GM12878 (cell line): Measurements from ENCODE around the gene NFIX. TPM values are rescaled to one million over a fixed set of nuclear protein-coding genes. Genes with fewer than 3 reads are reported as not detected.

Source experiments
- ATAC-seq: fragments of 200-7000 bp; cut with Tn5 transposase; 3 replicates; pipeline ENCODE4 v1.9.1; 2020; ENCODE audit warnings: mild to moderate bottlenecking, moderate library complexity
- BruUV-seq: library from RNA; stranded (reverse); fragments of 400-500 nt; replicated peaks from 2 replicates; lab custom pipeline; 2021; lab: Mats Ljungman, UMichigan
- CTCF ChIA-PET: fragments of 300-600 bp; sonication (Branson Sonifier 250); formaldehyde crosslinking; extraction: SDS; loops from one replicate; lab custom pipeline; 2021; ENCODE audit warnings: inconsistent platforms; lab: Yijun Ruan, JAX
- POLR2A ChIA-PET: fragments of 350-600 bp; formaldehyde crosslinking; extraction: SDS; loops from one replicate; lab custom pipeline; 2021; ENCODE audit warnings: inconsistent platforms; lab: Charles Lee
- RAD21 ChIA-PET: fragments of 300-600 bp; sonication (Branson Sonifier 250); formaldehyde crosslinking; loops from one replicate; lab custom pipeline; 2023; ENCODE audit warnings: antibody characterized with exemption; ENCODE audit not compliant: unreplicated experiment; lab: Charles Lee
- SMC1A ChIA-PET: fragments of 300-600 bp; sonication (Branson Sonifier 250); formaldehyde crosslinking; loops from one replicate; lab custom pipeline; 2023; ENCODE audit not compliant: unreplicated experiment, uncharacterized antibody; lab: Charles Lee
- DNase-seq: peaks from one replicate; pipeline ENCODE4 v3.0.0-alpha.2; 2011; ENCODE audit warnings: low read depth, low spot score
- FAIRE-seq: peaks from 3 replicates; lab custom pipeline; 2011; peaks lifted over from hg19 to GRCh38; lab: Jason Lieb, UNC
- H2AFZ ChIP-seq: 2 replicates; pipeline ENCODE4 v1.6.0; 2011; ENCODE audit warnings: low read depth, low read length, control low read depth; ENCODE audit not compliant: control insufficient read depth
- H3K27ac ChIP-seq: 2 replicates; pipeline ENCODE4 v1.5.1; 2011; ENCODE audit warnings: control low read depth; ENCODE audit not compliant: control insufficient read depth, insufficient read depth
- H3K27me3 ChIP-seq, 2 experiments: replicated peaks in 1 of 2; 2 replicates each; pipeline versions ENCODE4 v1.6.0 to v1.6.1; 2011; ENCODE audit warnings: low read length in 1 of 2; ENCODE audit not compliant: control insufficient read depth in 2 of 2, insufficient read depth in 2 of 2
- H3K36me3 ChIP-seq, 2 experiments: 2 replicates each; pipeline ENCODE4 v1.5.1; 2011; ENCODE audit warnings: low read length in 1 of 2; ENCODE audit not compliant: control insufficient read depth in 2 of 2, insufficient read depth in 2 of 2
- H3K4me1 ChIP-seq: 2 replicates; pipeline ENCODE4 v1.6.1; 2011; ENCODE audit warnings: mild to moderate bottlenecking, low read length, moderate library complexity, mixed read lengths; ENCODE audit not compliant: control insufficient read depth, insufficient read depth
- H3K4me2 ChIP-seq: 2 replicates; pipeline ENCODE4 v1.6.0; 2011; ENCODE audit warnings: control low read depth; ENCODE audit not compliant: control insufficient read depth, insufficient read depth
- H3K4me3 ChIP-seq: fragments of 200-600 bp; sonication (generic); 2 replicates; pipeline ENCODE4 v1.5.1; 2016
- H3K79me2 ChIP-seq: 2 replicates; pipeline ENCODE4 v1.6.0; 2011; ENCODE audit warnings: low read length; ENCODE audit not compliant: control insufficient read depth, insufficient read depth
- H3K9ac ChIP-seq: 2 replicates; pipeline ENCODE4 v1.8.0; 2011; ENCODE audit warnings: low read length, control low read depth, mixed read lengths; ENCODE audit not compliant: control insufficient read depth, insufficient read depth
- H3K9me3 ChIP-seq: replicated peaks from 3 replicates; pipeline ENCODE4 v1.5.1; 2011; ENCODE audit warnings: mild to moderate bottlenecking, low read length; ENCODE audit not compliant: control insufficient read depth, insufficient read depth
- H4K20me1 ChIP-seq: 2 replicates; pipeline ENCODE4 v1.6.0; 2011; ENCODE audit not compliant: control insufficient read depth, insufficient read depth
- BACH1 ChIP-seq: fragments of 450-650 bp; IDR thresholded peaks from 2 replicates; pipeline ENCODE4 v1.6.1; 2017; ENCODE audit warnings: mild to moderate bottlenecking, borderline replicate concordance
- CEBPB ChIP-seq, 2 experiments: fragments of 150-350 bp in 1 of 2; IDR thresholded peaks; 2 replicates each; pipeline ENCODE4 v1.6.1; 2012 to 2014; ENCODE audit warnings: low read depth in 2 of 2, low read length in 2 of 2, borderline replicate concordance in 1 of 2, inconsistent platforms in 1 of 2
- HDAC2 ChIP-seq: fragments of 200-600 bp; sonication (generic); IDR thresholded peaks from 2 replicates; pipeline ENCODE4 v1.6.1; 2017
- MTA2 ChIP-seq: fragments of 450-650 bp; IDR thresholded peaks from 2 replicates; pipeline ENCODE4 v1.6.1; 2016; ENCODE audit warnings: low read depth, mild to moderate bottlenecking, moderate library complexity
- POLR2AphosphoS2 ChIP-seq: IDR thresholded peaks from 2 replicates; pipeline ENCODE4 v1.6.1; 2011; ENCODE audit warnings: low read depth, mild to moderate bottlenecking, low read length, improper control_type of control experiment, moderate library complexity
- SMAD1 ChIP-seq: fragments of 450-650 bp; IDR thresholded peaks from 2 replicates; pipeline ENCODE4 v1.6.1; 2018; ENCODE audit warnings: mild to moderate bottlenecking, low read depth; ENCODE audit not compliant: partially characterized antibody
- WGBS: methylation state at CpG from one replicate; pipeline ENCODE4 v1.1.6; 2016; ENCODE audit warnings: low lambda C conversion rate; ENCODE audit not compliant: insufficient replicate concordance, insufficient coverage; ENCODE audit errors: missing lambda C conversion rate; 5-methylcytosine and 5-hydroxymethylcytosine counted together
- in situ Hi-C: fragments of 300-500 bp; cut with MboI; formaldehyde crosslinking; loops from 9 replicates; pipeline ENCODE4 v1.14.3; 2018; ENCODE audit warnings: mixed read lengths
- intact Hi-C: fragments of 100-400 bp; cut with micrococcal nuclease; formaldehyde crosslinking; loops from one replicate; pipeline ENCODE4 v1.14.2; 2022; ENCODE audit not compliant: unreplicated experiment
- polyA plus RNA-seq, 11 experiments: library from polyadenylated mRNA; depleted of rRNA in 4 of 11; unstranded in 6 of 11; stranded (reverse) in 5 of 11; fragments of >200 nt; fragmentation: Nextera tagmentation in 4 of 11; fragmentation: Illumina TruSeq in 1 of 11; extraction: Ambion mirVana in 4 of 11; extraction: Trizol in 1 of 11; gene quantifications; 1 replicate in 1 of 11; 2 replicates in 10 of 11; pipeline versions ENCODE4 v1.2.1 to v1.2.3, GENCODE V29; 2011 to 2016; ENCODE audit warnings: inconsistent platforms in 2 of 11, missing spikeins in 2 of 11, low read depth in 1 of 11
- total RNA-seq, 4 experiments: library from RNA; depleted of rRNA in 3 of 4; stranded (reverse); fragments of >200 nt in 3 of 4; fragmentation: Illumina TruSeq in 1 of 4; extraction: Trizol in 1 of 4; gene quantifications; 2 replicates each; pipeline versions ENCODE4 v1.2.1 to v1.2.3, GENCODE V29; 2013 to 2021
- TF ChIP-seq, protein P1 (sequence below): fragments of 450-650 bp; formaldehyde crosslinking; IDR thresholded peaks from 2 replicates; pipeline ENCODE4 v1.4.0; 2020; ENCODE audit warnings: mild to moderate bottlenecking, moderate library complexity
- TF ChIP-seq, protein P2 (sequence below): fragments of 450-650 bp; IDR thresholded peaks from 2 replicates; pipeline ENCODE4 v1.6.1; 2017; ENCODE audit warnings: mild to moderate bottlenecking, moderate library complexity

The NFIX gene
- total and polyA plus RNA-seq, 10 of the 15 experiments (the other 5 are each of a cell fraction or from before 2014, with no cell fraction given) = 0.02 to 2.2 (median 0.28) TPM

GRCh38 chr19:13089857-13090507 is 94.7 kb downstream of the NFIX start (continued):
- TF ChIP-seq CEBPB (IDR thresholded peaks at IDR 0.05; ENCODE audit: borderline replicate concordance in 1 of 2, low read depth in 2 of 2, low read length in 2 of 2) (no peak), SMAD1 (no peak), MTA2 (no peak), POLR2AphosphoS2 (no peak)
- TF ChIP-seq, protein P1, sequence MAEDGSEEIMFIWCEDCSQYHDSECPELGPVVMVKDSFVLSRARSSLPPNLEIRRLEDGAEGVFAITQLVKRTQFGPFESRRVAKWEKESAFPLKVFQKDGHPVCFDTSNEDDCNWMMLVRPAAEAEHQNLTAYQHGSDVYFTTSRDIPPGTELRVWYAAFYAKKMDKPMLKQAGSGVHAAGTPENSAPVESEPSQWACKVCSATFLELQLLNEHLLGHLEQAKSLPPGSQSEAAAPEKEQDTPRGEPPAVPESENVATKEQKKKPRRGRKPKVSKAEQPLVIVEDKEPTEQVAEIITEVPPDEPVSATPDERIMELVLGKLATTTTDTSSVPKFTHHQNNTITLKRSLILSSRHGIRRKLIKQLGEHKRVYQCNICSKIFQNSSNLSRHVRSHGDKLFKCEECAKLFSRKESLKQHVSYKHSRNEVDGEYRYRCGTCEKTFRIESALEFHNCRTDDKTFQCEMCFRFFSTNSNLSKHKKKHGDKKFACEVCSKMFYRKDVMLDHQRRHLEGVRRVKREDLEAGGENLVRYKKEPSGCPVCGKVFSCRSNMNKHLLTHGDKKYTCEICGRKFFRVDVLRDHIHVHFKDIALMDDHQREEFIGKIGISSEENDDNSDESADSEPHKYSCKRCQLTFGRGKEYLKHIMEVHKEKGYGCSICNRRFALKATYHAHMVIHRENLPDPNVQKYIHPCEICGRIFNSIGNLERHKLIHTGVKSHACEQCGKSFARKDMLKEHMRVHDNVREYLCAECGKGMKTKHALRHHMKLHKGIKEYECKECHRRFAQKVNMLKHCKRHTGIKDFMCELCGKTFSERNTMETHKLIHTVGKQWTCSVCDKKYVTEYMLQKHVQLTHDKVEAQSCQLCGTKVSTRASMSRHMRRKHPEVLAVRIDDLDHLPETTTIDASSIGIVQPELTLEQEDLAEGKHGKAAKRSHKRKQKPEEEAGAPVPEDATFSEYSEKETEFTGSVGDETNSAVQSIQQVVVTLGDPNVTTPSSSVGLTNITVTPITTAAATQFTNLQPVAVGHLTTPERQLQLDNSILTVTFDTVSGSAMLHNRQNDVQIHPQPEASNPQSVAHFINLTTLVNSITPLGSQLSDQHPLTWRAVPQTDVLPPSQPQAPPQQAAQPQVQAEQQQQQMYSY (CRISPR knock-in tag) = no peak
- TF ChIP-seq, all 136 proteins: peak for 0

GRCh38 chr19:13090511-13091231 is 95.4 kb downstream of the NFIX start:
- Histone ChIP-seq H3K4me2 (no peak overlapping the region), H3K79me2 (no peaks in the 10 kb centered on the region)
- TF ChIP-seq, protein P2, sequence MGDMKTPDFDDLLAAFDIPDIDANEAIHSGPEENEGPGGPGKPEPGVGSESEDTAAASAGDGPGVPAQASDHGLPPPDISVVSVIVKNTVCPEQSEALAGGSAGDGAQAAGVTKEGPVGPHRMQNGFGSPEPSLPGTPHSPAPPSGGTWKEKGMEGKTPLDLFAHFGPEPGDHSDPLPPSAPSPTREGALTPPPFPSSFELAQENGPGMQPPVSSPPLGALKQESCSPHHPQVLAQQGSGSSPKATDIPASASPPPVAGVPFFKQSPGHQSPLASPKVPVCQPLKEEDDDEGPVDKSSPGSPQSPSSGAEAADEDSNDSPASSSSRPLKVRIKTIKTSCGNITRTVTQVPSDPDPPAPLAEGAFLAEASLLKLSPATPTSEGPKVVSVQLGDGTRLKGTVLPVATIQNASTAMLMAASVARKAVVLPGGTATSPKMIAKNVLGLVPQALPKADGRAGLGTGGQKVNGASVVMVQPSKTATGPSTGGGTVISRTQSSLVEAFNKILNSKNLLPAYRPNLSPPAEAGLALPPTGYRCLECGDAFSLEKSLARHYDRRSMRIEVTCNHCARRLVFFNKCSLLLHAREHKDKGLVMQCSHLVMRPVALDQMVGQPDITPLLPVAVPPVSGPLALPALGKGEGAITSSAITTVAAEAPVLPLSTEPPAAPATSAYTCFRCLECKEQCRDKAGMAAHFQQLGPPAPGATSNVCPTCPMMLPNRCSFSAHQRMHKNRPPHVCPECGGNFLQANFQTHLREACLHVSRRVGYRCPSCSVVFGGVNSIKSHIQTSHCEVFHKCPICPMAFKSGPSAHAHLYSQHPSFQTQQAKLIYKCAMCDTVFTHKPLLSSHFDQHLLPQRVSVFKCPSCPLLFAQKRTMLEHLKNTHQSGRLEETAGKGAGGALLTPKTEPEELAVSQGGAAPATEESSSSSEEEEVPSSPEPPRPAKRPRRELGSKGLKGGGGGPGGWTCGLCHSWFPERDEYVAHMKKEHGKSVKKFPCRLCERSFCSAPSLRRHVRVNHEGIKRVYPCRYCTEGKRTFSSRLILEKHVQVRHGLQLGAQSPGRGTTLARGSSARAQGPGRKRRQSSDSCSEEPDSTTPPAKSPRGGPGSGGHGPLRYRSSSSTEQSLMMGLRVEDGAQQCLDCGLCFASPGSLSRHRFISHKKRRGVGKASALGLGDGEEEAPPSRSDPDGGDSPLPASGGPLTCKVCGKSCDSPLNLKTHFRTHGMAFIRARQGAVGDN = no peak
- TF ChIP-seq BACH1 (no peak), HDAC2 (no peak)
- TF ChIP-seq, all 136 proteins: peak for 0
- intact Hi-C loops (loop anchor here (10.0 kb wide), 1 partner anchor 56 kb away; no protein-coding TSS in a partner anchor), in situ Hi-C loops (loop anchor here (5.0 to 10.0 kb wide), 2 partner anchors 113 to 206 kb away; partner anchors contain the start of genes DNASE2 and KLF1)
- DNase-seq = no peak
- SMC1A ChIA-PET = interaction anchor here (2.0 kb wide), 1 partner anchor 114 kb away, joined by 7 read pairs; no protein-coding TSS in a partner anchor
- FAIRE-seq = no peak
- ATAC-seq = no peak
- no TSS peak for BruUV-seq
- RAD21 ChIA-PET = interaction anchor here (1.4 to 1.5 kb wide), 2 partner anchors 114 to 125 kb away, joined by 3 to 9 read pairs; no protein-coding TSS in a partner anchor
- H3K9me3 ChIP-seq = no peaks in the 10 kb centered on the region
- H3K27me3 ChIP-seq = peaks cover 0 to 2% of the 10 kb centered on the region in 2 experiments; a peak in 1 of 4 replicates
- WGBS = 42% methylated on average over 6 of the region's 10 CpGs
- no peaks in the 10 kb centered on the region for H3K36me3 ChIP-seq
- peaks cover 14% of the 10 kb centered on the region for H3K4me1 ChIP-seq
- POLR2A ChIA-PET = interaction anchor here (0.6 kb wide), 1 partner anchor 116 kb away, joined by 3 read pairs; no protein-coding TSS in a partner anchor
- no peak overlapping the region for H3K27ac ChIP-seq
- no peak overlapping the region for H3K9ac ChIP-seq
- no peaks in the 10 kb centered on the region for H4K20me1 ChIP-seq
- no peak overlapping the region for H3K4me3 ChIP-seq
- CTCF ChIA-PET = interaction anchor here (1.0 to 8.0 kb wide), 3 partner anchors 29 to 125 kb away, joined by 5 to 145 read pairs (median 8); no protein-coding TSS in a partner anchor
- H2AFZ ChIP-seq = no peak overlapping the region
